HG02571 (cell line): ENCODE results near the gene GLDC.
A peak's percentile ranks its signal among the peaks of the same experiment; 100 is the strongest.
"Not testable (repeated sequence)": the region's sequence is repeated elsewhere in the genome, so short reads cannot be mapped to it uniquely, and the experiment has no call there.

Source experiments
- ATAC-seq: cut with Tn5 transposase; IDR thresholded peaks from one replicate; pipeline ENCODE4 v1.9.1; 2021; ENCODE audit warnings: mild to moderate bottlenecking, moderate library complexity; ENCODE audit not compliant: unreplicated experiment

Gene GLDC

GRCh38 chr9:6645355-6646292, at the start of gene GLDC:
TSS of gene GLDC (minus strand) at chr9:6645729. CDS start at chr9:6645499, 230 bp downstream.
- peak; percentile 88 for ATAC-seq

- ATAC-seq = no peak
These were observed 47.4 kb upstream of the GLDC start for GRCh38 chr9:6692881-6693361.

GRCh38 chr9:6692433-6692832, 46.9 kb upstream of the GLDC start:
- ATAC-seq = no peak

GRCh38 chr9:6690675-6691070, 45.1 kb upstream of the GLDC start:
- not testable (repeated sequence) for ATAC-seq

- no peak for ATAC-seq
These were observed 44.6 kb upstream of the GLDC start for GRCh38 chr9:6689893-6690674.

GRCh38 chr9:6687180-6687579, 41.7 kb upstream of the GLDC start:
- no peak for ATAC-seq

GRCh38 chr9:6686396-6686795, 40.9 kb upstream of the GLDC start:
- ATAC-seq = no peak

GRCh38 chr9:6681957-6682501, 36.5 kb upstream of the GLDC start:
- ATAC-seq = no peak

- ATAC-seq = peak; percentile 71
These were observed 35.8 kb upstream of the GLDC start for GRCh38 chr9:6681147-6681956.

GRCh38 chr9:6680797-6681146, 35.2 kb upstream of the GLDC start:
- peak; percentile 23 for ATAC-seq

GRCh38 chr9:6677803-6678202, 32.3 kb upstream of the GLDC start:
- no peak for ATAC-seq

- ATAC-seq = no peak
These were observed 30.9 kb upstream of the GLDC start for GRCh38 chr9:6676254-6676921.

GRCh38 chr9:6675268-6675667, 29.7 kb upstream of the GLDC start:
- no peak for ATAC-seq

- ATAC-seq = no peak
These were observed 27.9 kb upstream of the GLDC start for GRCh38 chr9:6673326-6674025.

- ATAC-seq = no peak
These were observed 26.6 kb upstream of the GLDC start for GRCh38 chr9:6672118-6672517.

- ATAC-seq = no peak
These were observed 25.9 kb upstream of the GLDC start for GRCh38 chr9:6671416-6671815.

GRCh38 chr9:6669881-6670280, 24.4 kb upstream of the GLDC start:
- ATAC-seq = no peak

GRCh38 chr9:6667633-6668280, 22.2 kb upstream of the GLDC start:
- no peak for ATAC-seq

GRCh38 chr9:6667080-6667479, 21.6 kb upstream of the GLDC start:
- ATAC-seq = no peak
